Right lobe of liver (tissue), 4 donors: ENCODE results near the gene FMC1.

ENCODE experiments used
- POLR2A ChIP-seq: fragments of 450-650 bp; IDR thresholded peaks from one replicate; pipeline ENCODE4 v1.6.1; 2017; ENCODE audit warnings: antibody characterized with exemption, mild to moderate bottlenecking
- TF ChIP-seq, protein P1 (sequence below), 4 donors: fragments of 200-600 bp in 3 of 4; fragments of 450-650 bp in 1 of 4; IDR thresholded peaks; one replicate each; pipeline versions ENCODE4 v1.5.1 to v1.8.0; 2016 to 2022; ENCODE audit warnings: antibody characterized with exemption in 4 of 4, mild to moderate bottlenecking in 2 of 4
- donor health status: DM: no; HTN: no; CAD: no.
- donor health status: DM: no; HTN: no; CAD: no.
- donor health status: DM: no; HTN: yes; CAD: no.

DNA sequence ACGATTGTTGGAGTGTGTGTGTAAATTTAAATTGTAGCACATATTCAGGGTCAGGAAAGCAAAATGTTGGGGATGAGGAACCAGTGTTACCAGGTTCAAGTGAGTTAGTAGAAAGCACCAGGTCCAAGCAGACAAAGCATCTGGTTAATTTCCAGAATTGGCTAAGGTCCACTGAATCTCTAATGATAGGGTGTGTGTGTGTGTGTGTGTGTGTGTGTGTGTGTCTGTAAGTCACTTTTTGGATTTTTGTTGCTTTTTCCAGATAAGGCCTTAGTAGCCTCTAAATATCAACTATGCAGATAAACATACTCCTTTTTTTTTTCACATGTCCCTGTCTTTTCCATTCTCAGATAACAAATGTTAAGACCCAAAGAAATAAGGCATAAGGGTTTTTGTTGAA, 36.6 kb upstream of the FMC1 start:
- TF ChIP-seq, protein P1, sequence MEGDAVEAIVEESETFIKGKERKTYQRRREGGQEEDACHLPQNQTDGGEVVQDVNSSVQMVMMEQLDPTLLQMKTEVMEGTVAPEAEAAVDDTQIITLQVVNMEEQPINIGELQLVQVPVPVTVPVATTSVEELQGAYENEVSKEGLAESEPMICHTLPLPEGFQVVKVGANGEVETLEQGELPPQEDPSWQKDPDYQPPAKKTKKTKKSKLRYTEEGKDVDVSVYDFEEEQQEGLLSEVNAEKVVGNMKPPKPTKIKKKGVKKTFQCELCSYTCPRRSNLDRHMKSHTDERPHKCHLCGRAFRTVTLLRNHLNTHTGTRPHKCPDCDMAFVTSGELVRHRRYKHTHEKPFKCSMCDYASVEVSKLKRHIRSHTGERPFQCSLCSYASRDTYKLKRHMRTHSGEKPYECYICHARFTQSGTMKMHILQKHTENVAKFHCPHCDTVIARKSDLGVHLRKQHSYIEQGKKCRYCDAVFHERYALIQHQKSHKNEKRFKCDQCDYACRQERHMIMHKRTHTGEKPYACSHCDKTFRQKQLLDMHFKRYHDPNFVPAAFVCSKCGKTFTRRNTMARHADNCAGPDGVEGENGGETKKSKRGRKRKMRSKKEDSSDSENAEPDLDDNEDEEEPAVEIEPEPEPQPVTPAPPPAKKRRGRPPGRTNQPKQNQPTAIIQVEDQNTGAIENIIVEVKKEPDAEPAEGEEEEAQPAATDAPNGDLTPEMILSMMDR (IDR thresholded peaks at IDR 0.05) = no peak
- no peak for TF ChIP-seq POLR2A
